Chondrocyte (in vitro differentiated cells): Measurements from ENCODE around the gene HNRNPM. TPM values are rescaled to one million over a fixed set of nuclear protein-coding genes. Genes with fewer than 3 reads are reported as not detected.

Experiments
- DNase-seq: peaks from one replicate; pipeline ENCODE4 v3.0.0; 2021; ENCODE audit warnings: mixed read lengths, low spot score
- H3K27ac Mint-ChIP-seq: one replicate; pipeline ENCODE4 v1.8.0; 2021; ENCODE audit warnings: mild to moderate bottlenecking, moderate library complexity, mixed read lengths; ENCODE audit not compliant: unreplicated experiment
- H3K27me3 Mint-ChIP-seq: 2 replicates; pipeline ENCODE4 v1.8.0; 2021; ENCODE audit warnings: low read depth, mixed read lengths
- H3K36me3 Mint-ChIP-seq: 2 replicates; pipeline ENCODE4 v1.8.0; 2021; ENCODE audit warnings: low read depth, mixed read lengths
- H3K4me1 Mint-ChIP-seq: 2 replicates; pipeline ENCODE4 v1.8.0; 2021; ENCODE audit warnings: low read depth, mild to moderate bottlenecking, mixed read lengths
- H3K4me3 Mint-ChIP-seq: one replicate; pipeline ENCODE4 v1.8.0; 2021; ENCODE audit warnings: mild to moderate bottlenecking, moderate library complexity, mixed read lengths; ENCODE audit not compliant: unreplicated experiment
- H3K9me3 Mint-ChIP-seq: 2 replicates; pipeline ENCODE4 v1.8.0; 2021; ENCODE audit warnings: low read depth, mixed read lengths
- CTCF ChIP-seq: fragments of 200-600 bp; sonication (generic); IDR thresholded peaks from 2 replicates; pipeline ENCODE4 v1.5.0; 2021; ENCODE audit warnings: antibody characterized with exemption, mild to moderate bottlenecking, moderate library complexity
- total RNA-seq: library from RNA; stranded (reverse); gene quantifications from 3 replicates; pipeline ENCODE4 v1.2.1, GENCODE V29; 2021

The HNRNPM gene
- total RNA-seq, 1 donor from 2014 or later = 116 TPM

- Mint-ChIP-seq H3K27me3 (no peaks in the 10 kb centered on the region), H3K4me3 (no peak overlapping the region), H3K27ac (no peak overlapping the region), H3K9me3 (no peaks in the 10 kb centered on the region), H3K36me3 (peaks cover 8% of the 10 kb centered on the region), H3K4me1 (peaks cover 20% of the 10 kb centered on the region)
- no peak for TF ChIP-seq CTCF
- no peak for DNase-seq
Observed at GRCh38 chr19:8530061-8530679, 85.4 kb downstream of the HNRNPM start.

DNA sequence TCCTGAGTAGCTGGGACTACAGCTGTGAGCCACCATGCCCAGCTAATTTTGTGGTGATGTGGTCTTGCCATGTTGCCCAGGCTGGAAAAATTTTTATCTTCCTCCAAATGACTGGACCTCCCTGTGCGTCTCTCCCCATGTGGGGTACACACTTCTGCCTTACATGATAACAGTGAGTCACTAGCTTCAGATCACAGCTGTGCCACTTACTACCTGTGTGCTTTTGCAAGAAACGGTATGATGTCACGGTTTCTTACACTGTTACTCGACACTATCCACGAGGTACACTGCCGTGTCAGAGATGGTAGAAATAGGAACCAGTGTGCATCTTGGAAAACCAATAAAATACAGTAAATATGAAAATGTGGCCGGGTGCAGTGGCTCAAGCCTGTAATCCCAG lies 86.7 kb downstream of the HNRNPM start:
- TF ChIP-seq CTCF = no peak
- no peaks in the 10 kb centered on the region for H3K9me3 Mint-ChIP-seq
- H3K4me1 Mint-ChIP-seq = peaks cover 20% of the 10 kb centered on the region
- H3K36me3 Mint-ChIP-seq = peaks cover 8% of the 10 kb centered on the region
- no peak overlapping the region for H3K4me3 Mint-ChIP-seq
- no peak for DNase-seq
- H3K27ac Mint-ChIP-seq = no peak overlapping the region
- no peaks in the 10 kb centered on the region for H3K27me3 Mint-ChIP-seq

DNA sequence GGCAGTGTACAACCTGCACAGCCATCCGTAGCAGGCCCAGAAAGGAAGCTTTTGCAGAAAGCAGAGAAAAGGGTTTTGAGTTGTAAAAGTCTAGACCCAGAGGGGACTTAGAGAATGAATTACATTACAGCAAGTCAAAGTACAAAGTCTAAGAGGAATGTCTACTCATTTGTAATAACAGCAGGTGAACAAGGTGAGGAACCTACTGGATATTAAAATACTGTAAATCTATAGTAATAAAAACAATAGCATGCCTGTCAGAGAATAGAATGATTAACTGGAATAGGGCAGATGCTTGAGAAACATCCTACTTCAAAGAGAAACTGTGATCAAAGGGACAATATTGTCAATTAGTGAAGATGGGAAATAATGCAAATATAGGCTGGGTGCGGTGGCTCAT lies 87.5 kb downstream of the HNRNPM start:
- Mint-ChIP-seq H3K4me3 (no peak overlapping the region), H3K27me3 (no peaks in the 10 kb centered on the region), H3K9me3 (no peaks in the 10 kb centered on the region), H3K27ac (no peak overlapping the region), H3K36me3 (peaks cover 6% of the 10 kb centered on the region), H3K4me1 (peaks cover 13% of the 10 kb centered on the region)
- no peak for TF ChIP-seq CTCF
- DNase-seq = no peak

- no peaks in the 10 kb centered on the region for H3K36me3 Mint-ChIP-seq
- TF ChIP-seq CTCF = no peak
- H3K27me3 Mint-ChIP-seq = no peaks in the 10 kb centered on the region
- no peak overlapping the region for H3K27ac Mint-ChIP-seq
- no peaks in the 10 kb centered on the region for H3K9me3 Mint-ChIP-seq
- DNase-seq = no peak
- no peaks in the 10 kb centered on the region for H3K4me1 Mint-ChIP-seq
- H3K4me3 Mint-ChIP-seq = no peak overlapping the region
Observed at GRCh38 chr19:8536282-8536681, 91.5 kb downstream of the HNRNPM start.

DNA sequence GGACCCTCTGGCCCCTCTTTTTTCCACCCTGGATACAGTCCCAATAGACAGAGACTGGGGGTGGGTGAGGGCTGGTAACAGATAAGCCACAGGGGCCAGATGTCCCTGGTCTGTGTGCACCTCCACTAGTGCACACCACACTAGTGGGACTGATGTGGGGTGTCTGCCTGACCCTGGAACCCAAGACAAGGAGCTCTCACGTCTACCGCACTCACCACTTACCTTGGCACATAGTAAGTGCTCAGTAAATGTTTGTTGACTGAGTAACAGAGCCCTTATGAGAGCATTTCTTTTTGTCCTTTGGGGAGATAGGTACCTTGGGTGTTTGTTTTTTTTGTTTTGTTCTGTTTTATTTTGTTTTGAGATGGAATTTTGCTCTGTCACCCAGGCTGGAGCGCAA lies 92.3 kb downstream of the HNRNPM start:
- H3K4me3 Mint-ChIP-seq = no peak overlapping the region
- H3K27me3 Mint-ChIP-seq = no peaks in the 10 kb centered on the region
- no peak for DNase-seq
- no peak overlapping the region for H3K27ac Mint-ChIP-seq
- no peak for TF ChIP-seq CTCF
- no peaks in the 10 kb centered on the region for H3K9me3 Mint-ChIP-seq
- H3K4me1 Mint-ChIP-seq = no peaks in the 10 kb centered on the region
- peaks cover 2% of the 10 kb centered on the region for H3K36me3 Mint-ChIP-seq

Other genes with a start within 250 kb of the HNRNPM start
- gene CERS4, start 235.6 kb upstream of the HNRNPM start, total RNA-seq = 16.3 to 26.0 TPM (median 24.7 TPM) in 3 replicates
- 39.3 to 44.0 TPM (median 41.7 TPM) in 3 replicates for gene CD320, start 136.6 kb upstream of the HNRNPM start, total RNA-seq
- gene NDUFA7, start 123.6 kb upstream of the HNRNPM start, total RNA-seq = 25.0 to 34.1 TPM (median 26.6 TPM) in 3 replicates
- 1,057 to 1,248 TPM (median 1,100 TPM) in 3 replicates for gene RPS28, start 123.5 kb upstream of the HNRNPM start, total RNA-seq
- 0.56 to 1.2 TPM (median 1.2 TPM) in 3 replicates for gene KANK3, start 101.7 kb upstream of the HNRNPM start, total RNA-seq
- gene ANGPTL4, start 80.8 kb upstream of the HNRNPM start, total RNA-seq = 56.4 to 143 TPM (median 127 TPM) in 3 replicates
- 96.4 to 106 TPM (median 104 TPM) in 3 replicates for gene RAB11B, start 54.6 kb upstream of the HNRNPM start, total RNA-seq
- 35.0 to 42.5 TPM (median 37.5 TPM) in 3 replicates for gene MARCHF2, start 31.7 kb upstream of the HNRNPM start, total RNA-seq
- gene PRAM1, start 57.7 kb downstream of the HNRNPM start, total RNA-seq = 0.20 to 0.46 TPM in 2 of 3 replicates, not detected in the other
- 22.0 to 26.8 TPM (median 25.3 TPM) in 3 replicates for gene ZNF414, start 69.2 kb downstream of the HNRNPM start, total RNA-seq
- gene MYO1F, start 132.5 kb downstream of the HNRNPM start, total RNA-seq = 0.23 to 0.50 TPM in 2 of 3 replicates, not detected in the other
- 69.3 to 100 TPM (median 73.6 TPM) in 3 replicates for gene ADAMTS10, start 165.7 kb downstream of the HNRNPM start, total RNA-seq
- gene NFILZ, start 185.7 kb downstream of the HNRNPM start, total RNA-seq = not detected in 3 replicates